ENCODE measurements around the gene CD80. TPM values are rescaled to one million over a fixed set of nuclear protein-coding genes. Genes with fewer than 3 reads are reported as not detected.
A peak's percentile ranks its signal among the peaks of the same experiment; 100 is the strongest.

Gene CD80
- total and polyA plus RNA-seq, 2 of the 8 experiments (the other 6 are each of a cell fraction or from before 2014, with no cell fraction given), result 0.11 TPM; not detected in 1

GRCh38 chr3:119571688-119572087 is 12.3 kb upstream of the CD80 start:
- Histone ChIP-seq H2BK20ac (ENCODE audit: low read length) (no peak overlapping the region), H3K14ac (ENCODE audit: insufficient read length) (no peak overlapping the region), H3K56ac (replicated peaks; ENCODE audit: insufficient read length, low read depth, low read length) (no peak overlapping the region), H3K79me2 (ENCODE audit: control insufficient read depth in 1 of 2, insufficient read depth in 2 of 2, low read length in 2 of 2) (no peaks in the 10 kb centered on the region), H4K5ac (ENCODE audit: insufficient read length, low read depth, low read length) (no peak overlapping the region), H3K4me3 (ENCODE audit: extremely low read depth in 1 of 4, insufficient read depth in 2 of 4, low read depth in 3 of 4, low read length in 4 of 4) (no peak overlapping the region), H2AFZ (ENCODE audit: low read length) (no peak overlapping the region), H4K8ac (ENCODE audit: extremely low read depth, insufficient read depth, low read length) (peak overlapping the region; percentile 25; the same call in 1 of the 2 replicates), H2BK15ac (ENCODE audit: low read length) (no peak overlapping the region), H3K18ac (ENCODE audit: extremely low read depth, low read length) (no peak overlapping the region), H3K4me2 (ENCODE audit: insufficient read depth in 1 of 2, low read depth in 2 of 2, low read length in 2 of 2) (no peak overlapping the region), H3K23me2 (ENCODE audit: low read depth, low read length) (no peaks in the 10 kb centered on the region), H3K27me3 (replicated peaks in 1 of 4; ENCODE audit: control insufficient read depth in 3 of 4, extremely low read depth in 1 of 4, insufficient read depth in 3 of 4, low read length in 3 of 4) (no peaks in the 10 kb centered on the region), H3K79me1 (ENCODE audit: low read depth, low read length) (no peaks in the 10 kb centered on the region), H2BK120ac (replicated peaks; ENCODE audit: low read depth, low read length) (no peak overlapping the region), H3K4me1 (replicated peaks in 1 of 4; ENCODE audit: control insufficient read depth in 3 of 4, insufficient read depth in 4 of 4, low read length in 3 of 4) (no peaks in the 10 kb centered on the region), H2AK5ac (ENCODE audit: low read depth, low read length) (no peak overlapping the region), H3K9me3 (ENCODE audit: insufficient read depth in 2 of 2, low read depth in 1 of 2, low read length in 1 of 2) (no peaks in the 10 kb centered on the region), H4K91ac (replicated peaks; ENCODE audit: insufficient read length, low read length) (no peak overlapping the region), H4K20me1 (replicated peaks in 1 of 2; ENCODE audit: control insufficient read depth in 1 of 2, insufficient read depth in 2 of 2, low read length in 2 of 2) (no peaks in the 10 kb centered on the region), H3K36me3 (ENCODE audit: control insufficient read depth in 2 of 4, insufficient read depth in 4 of 4, low read length in 3 of 4) (no peaks in the 10 kb centered on the region), H3K27ac (ENCODE audit: low read depth, low read length) (no peak overlapping the region), H3K4ac (replicated peaks; ENCODE audit: insufficient read length, low read depth, low read length) (no peak overlapping the region), H2BK5ac (ENCODE audit: low read depth, low read length) (no peak overlapping the region), H2BK12ac (ENCODE audit: low read depth, low read length) (no peak overlapping the region), H3K9ac (replicated peaks in 1 of 4; ENCODE audit: extremely low read depth in 1 of 4, low read depth in 3 of 4, low read length in 3 of 4) (no peak overlapping the region), H3K23ac (ENCODE audit: insufficient read length) (no peak overlapping the region)
- FAIRE-seq (no peak), DNase-seq (ENCODE audit: low read depth in 1 of 2, low spot score in 2 of 2) (no peak)
- ChIA-PET POLR2A (ENCODE audit: partially characterized antibody) (no interaction called here), CTCF (ENCODE audit: partially characterized antibody) (interaction anchor here (1.0 to 1.7 kb wide), 3 partner anchors 11 to 119 kb away, joined by 3 read pairs; no protein-coding TSS in a partner anchor)
- TF ChIP-seq PHF8 (conservative IDR thresholded peaks at IDR 0.05; ENCODE audit: low read depth, low read length), result no peak
- no peak for TF ChIP-seq TAF1 (IDR thresholded peaks at IDR 0.05; ENCODE audit: low read depth, low read length)
- WGBS, 2 experiments (ENCODE audit: extremely low coverage in 1 of 2, insufficient coverage in 1 of 2, insufficient read length in 1 of 2, insufficient replicate concordance in 2 of 2, low coverage in 1 of 2, low lambda C conversion rate in 2 of 2, missing lambda C conversion rate in 1 of 2), result 65% methylated on average over 5 of the region's 5 CpGs; no CpG with 5 or more reads in 1 of the 2 experiments
